ENCODE results near the gene CAPN5. TPM values are rescaled to one million over a fixed set of nuclear protein-coding genes. Genes with fewer than 3 reads are reported as not detected.

CAPN5 gene
- total RNA-seq, 2 experiments from 2014 or later: 0.62 to 0.76 TPM

- CTCF ChIA-PET: interaction anchor here (0.7 to 1.1 kb wide), 2 partner anchors 64 to 124 kb away, joined by 3 read pairs; no protein-coding TSS in a partner anchor
- POLR2A ChIA-PET: no interaction called here
- ATAC-seq (no peak), DNase-seq (no peak)
- Mint-ChIP-seq H3K4me1 (peaks cover 5% of the 10 kb centered on the region), H3K4me3 (no peak overlapping the region), H3K36me3 (ENCODE audit: low read depth) (no peaks in the 10 kb centered on the region), H3K27me3 (peaks cover 3% of the 10 kb centered on the region), H3K27ac (no peak overlapping the region), H3K9me3 (ENCODE audit: low read depth) (no peaks in the 10 kb centered on the region)
- intact Hi-C loops (cut with DNase I, micrococcal nuclease): no loop called here
Observed at GRCh38 chr11:77124041-77124440, 57.3 kb downstream of the CAPN5 start.

- H3K9me3 Mint-ChIP-seq (ENCODE audit: low read depth): no peaks in the 10 kb centered on the region
- intact Hi-C loops (cut with DNase I, micrococcal nuclease): no loop called here
- CTCF ChIA-PET: interaction anchor here (1.1 kb wide), 1 partner anchor 63 kb away, joined by 3 read pairs; no protein-coding TSS in a partner anchor
- peaks cover 3% of the 10 kb centered on the region for H3K27me3 Mint-ChIP-seq
- DNase-seq: no peak
- POLR2A ChIA-PET: no interaction called here
- no peak overlapping the region for H3K27ac Mint-ChIP-seq
- no peak overlapping the region for H3K4me3 Mint-ChIP-seq
- peaks cover 5% of the 10 kb centered on the region for H3K4me1 Mint-ChIP-seq
- no peak for ATAC-seq
- no peaks in the 10 kb centered on the region for H3K36me3 Mint-ChIP-seq (ENCODE audit: low read depth)
Observed at GRCh38 chr11:77124488-77124887, 57.7 kb downstream of the CAPN5 start.

- ATAC-seq (no peak), DNase-seq (no peak)
- Mint-ChIP-seq H3K27me3 (peaks cover 3% of the 10 kb centered on the region), H3K27ac (no peak overlapping the region), H3K9me3 (ENCODE audit: low read depth) (no peaks in the 10 kb centered on the region), H3K4me1 (peaks cover 5% of the 10 kb centered on the region), H3K36me3 (ENCODE audit: low read depth) (no peaks in the 10 kb centered on the region), H3K4me3 (no peak overlapping the region)
- intact Hi-C loops (cut with DNase I, micrococcal nuclease): no loop called here
- ChIA-PET POLR2A (no interaction called here), CTCF (interaction anchor here (1.1 kb wide), 1 partner anchor 63 kb away, joined by 3 read pairs; no protein-coding TSS in a partner anchor)
Observed at GRCh38 chr11:77125191-77125590, 58.4 kb downstream of the CAPN5 start.

- no peak overlapping the region for H3K27ac Mint-ChIP-seq
- no peaks in the 10 kb centered on the region for H3K36me3 Mint-ChIP-seq (ENCODE audit: low read depth)
- intact Hi-C loops (cut with DNase I, micrococcal nuclease): no loop called here
- CTCF ChIA-PET: interaction anchor here (0.5 to 3.6 kb wide), 2 partner anchors 63 to 206 kb away, joined by 3 to 79 read pairs; no protein-coding TSS in a partner anchor
- ATAC-seq: no peak
- POLR2A ChIA-PET: no interaction called here
- no peak overlapping the region for H3K4me3 Mint-ChIP-seq
- H3K27me3 Mint-ChIP-seq: peaks cover 3% of the 10 kb centered on the region
- H3K9me3 Mint-ChIP-seq (ENCODE audit: low read depth): no peaks in the 10 kb centered on the region
- H3K4me1 Mint-ChIP-seq: peaks cover 5% of the 10 kb centered on the region
- DNase-seq: no peak
Observed at GRCh38 chr11:77125695-77126094, 58.9 kb downstream of the CAPN5 start.

GRCh38 chr11:77126156-77126775, 59.5 kb downstream of the CAPN5 start:
- Mint-ChIP-seq H3K27ac (no peak overlapping the region), H3K27me3 (peaks cover 3% of the 10 kb centered on the region), H3K4me3 (no peak overlapping the region), H3K4me1 (peaks cover 5% of the 10 kb centered on the region), H3K36me3 (ENCODE audit: low read depth) (no peaks in the 10 kb centered on the region), H3K9me3 (ENCODE audit: low read depth) (no peaks in the 10 kb centered on the region)
- ATAC-seq: no peak
- CTCF ChIA-PET: interaction anchor here (0.5 to 3.6 kb wide), 24 partner anchors 9 to 1174 kb away, joined by 3 to 79 read pairs (median 4); no protein-coding TSS in a partner anchor
- intact Hi-C loops (cut with DNase I, micrococcal nuclease): no loop called here
- DNase-seq: no peak
- POLR2A ChIA-PET: no interaction called here

- intact Hi-C loops (cut with DNase I, micrococcal nuclease): loop anchor here (1.0 kb wide), 3 partner anchors 61 to 492 kb away; no protein-coding TSS in a partner anchor
- CTCF ChIA-PET: interaction anchor here (0.5 to 3.6 kb wide), 37 partner anchors 9 to 492 kb away, joined by 3 to 79 read pairs (median 4); no protein-coding TSS in a partner anchor
- ATAC-seq (peak; percentile 20), DNase-seq (no peak)
- Mint-ChIP-seq H3K27me3 (peaks cover 3% of the 10 kb centered on the region), H3K4me3 (peak overlapping the region; percentile 39), H3K4me1 (peaks cover 5% of the 10 kb centered on the region), H3K27ac (no peak overlapping the region), H3K36me3 (ENCODE audit: low read depth) (no peaks in the 10 kb centered on the region), H3K9me3 (ENCODE audit: low read depth) (no peaks in the 10 kb centered on the region)
- POLR2A ChIA-PET: no interaction called here
Observed at GRCh38 chr11:77126861-77127234, 60.1 kb downstream of the CAPN5 start.

- Mint-ChIP-seq H3K4me3 (peak overlapping the region; percentile 39), H3K4me1 (peaks cover 5% of the 10 kb centered on the region), H3K27ac (peak overlapping the region; percentile 25), H3K36me3 (ENCODE audit: low read depth) (no peaks in the 10 kb centered on the region), H3K27me3 (peaks cover 3% of the 10 kb centered on the region), H3K9me3 (ENCODE audit: low read depth) (no peaks in the 10 kb centered on the region)
- intact Hi-C loops (cut with DNase I, micrococcal nuclease): loop anchor here (1.0 kb wide), 3 partner anchors 61 to 492 kb away; no protein-coding TSS in a partner anchor
- ATAC-seq: peak; percentile 89
- POLR2A ChIA-PET: no interaction called here
- peak; percentile 75 for DNase-seq
- CTCF ChIA-PET: interaction anchor here (0.5 to 3.6 kb wide), 41 partner anchors 9 to 491 kb away, joined by 3 to 79 read pairs (median 4); no protein-coding TSS in a partner anchor
Observed at GRCh38 chr11:77127235-77127911, 60.6 kb downstream of the CAPN5 start.

GRCh38 chr11:77127920-77128691, 61.3 kb downstream of the CAPN5 start, which contains the start of gene MYO7A:
Gene MYO7A (plus strand): TSS chr11:77128246. CDS start chr11:77130635, 2,389 bp downstream.
- ATAC-seq (no peak), DNase-seq (no peak)
- CTCF ChIA-PET: interaction anchor here (0.6 to 3.6 kb wide), 23 partner anchors 11 to 491 kb away, joined by 3 to 79 read pairs (median 4); no protein-coding TSS in a partner anchor
- intact Hi-C loops (cut with DNase I, micrococcal nuclease): loop anchor here (1.0 kb wide), 3 partner anchors 60 to 491 kb away; no protein-coding TSS in a partner anchor
- H3K4me3 Mint-ChIP-seq: peak within 1 kb of the TSS; percentile 39
- peak within 1 kb of the TSS; percentile 25 for H3K27ac Mint-ChIP-seq
- peaks cover 5% of the 10 kb centered on the region for H3K4me1 Mint-ChIP-seq
- peaks cover 3% of the 10 kb centered on the region for H3K27me3 Mint-ChIP-seq
- POLR2A ChIA-PET: no interaction called here
- no peaks in the 10 kb centered on the region for H3K36me3 Mint-ChIP-seq (ENCODE audit: low read depth)
- no peaks in the 10 kb centered on the region for H3K9me3 Mint-ChIP-seq (ENCODE audit: low read depth)

GRCh38 chr11:77129069-77129841, 62.5 kb downstream of the CAPN5 start:
- H3K27ac Mint-ChIP-seq: no peak overlapping the region
- POLR2A ChIA-PET: interaction anchor here (0.6 kb wide), 1 partner anchor 32 kb away, joined by 7 read pairs; no protein-coding TSS in a partner anchor
- intact Hi-C loops (cut with DNase I, micrococcal nuclease): no loop called here

GRCh38 chr11:77129842-77130756, 63.3 kb downstream of the CAPN5 start:
- Mint-ChIP-seq H3K4me3 (no peak overlapping the region), H3K27ac (no peak overlapping the region), H3K4me1 (peaks cover 7% of the 10 kb centered on the region), H3K27me3 (peaks cover 3% of the 10 kb centered on the region), H3K36me3 (ENCODE audit: low read depth) (no peaks in the 10 kb centered on the region), H3K9me3 (ENCODE audit: low read depth) (no peaks in the 10 kb centered on the region)
- no peak for ATAC-seq
- ChIA-PET POLR2A (no interaction called here), CTCF (interaction anchor here (0.9 to 1.9 kb wide), 2 partner anchors 39 to 57 kb away, joined by 5 to 14 read pairs; no protein-coding TSS in a partner anchor)
- intact Hi-C loops (cut with DNase I, micrococcal nuclease): no loop called here
- DNase-seq: no peak

More at GRCh38 chr11:77129069-77129841, 62.5 kb downstream of the CAPN5 start:
- no peaks in the 10 kb centered on the region for H3K9me3 Mint-ChIP-seq (ENCODE audit: low read depth)
- H3K4me1 Mint-ChIP-seq: peaks cover 5% of the 10 kb centered on the region
- H3K36me3 Mint-ChIP-seq (ENCODE audit: low read depth): no peaks in the 10 kb centered on the region
- H3K4me3 Mint-ChIP-seq: no peak overlapping the region
- DNase-seq: no peak
- no peak for ATAC-seq
- CTCF ChIA-PET: interaction anchor here (1.9 to 3.6 kb wide), 2 partner anchors 58 to 59 kb away, joined by 14 to 79 read pairs; no protein-coding TSS in a partner anchor
- H3K27me3 Mint-ChIP-seq: peaks cover 3% of the 10 kb centered on the region

All from activated CD4-positive, alpha-beta T cell treated with anti-CD3 and anti-CD28 coated beads for 36 hours (primary cell).